Mesendoderm (in vitro differentiated cells): Measurements from ENCODE around the gene COX7A2. TPM values are rescaled to one million over a fixed set of nuclear protein-coding genes. Genes with fewer than 3 reads are reported as not detected.

ENCODE experiments used
- DNase-seq: peaks from one replicate; pipeline ENCODE4 v3.0.0; 2013
- H2AK5ac ChIP-seq: 2 replicates; pipeline ENCODE4 v1.6.1; 2013; ENCODE audit warnings: low read length, inconsistent platforms
- H2BK120ac ChIP-seq: 2 replicates; pipeline ENCODE4 v1.6.1; 2013; ENCODE audit warnings: low read depth, mild to moderate bottlenecking, low read length, moderate library complexity, mixed read lengths
- H2BK15ac ChIP-seq: replicated peaks from 2 replicates; pipeline ENCODE4 v1.6.1; 2013; ENCODE audit warnings: low read depth, mild to moderate bottlenecking, moderate library complexity
- H2BK5ac ChIP-seq: 2 replicates; pipeline ENCODE4 v1.6.1; 2013; ENCODE audit warnings: low read length, inconsistent platforms
- H3K18ac ChIP-seq: 2 replicates; pipeline ENCODE4 v1.6.1; 2013; ENCODE audit warnings: mild to moderate bottlenecking, low read length, mixed read lengths
- H3K23ac ChIP-seq: one replicate; pipeline ENCODE4 v1.6.1; 2013; ENCODE audit warnings: low read length
- H3K27ac ChIP-seq: 2 replicates; pipeline ENCODE4 v1.5.1; 2013; ENCODE audit warnings: low read depth, mild to moderate bottlenecking, inconsistent platforms, low read length, moderate library complexity
- H3K27me3 ChIP-seq: 2 replicates; pipeline ENCODE4 v1.6.1; 2013; ENCODE audit warnings: low read length, control low read depth, mild to moderate bottlenecking, inconsistent platforms; ENCODE audit not compliant: insufficient read depth, poor library complexity
- H3K36me3 ChIP-seq: 2 replicates; pipeline ENCODE4 v1.6.1; 2013; ENCODE audit warnings: low read length, inconsistent platforms; ENCODE audit not compliant: control insufficient read depth, insufficient read depth
- H3K4ac ChIP-seq: one replicate; pipeline ENCODE4 v1.6.1; 2013; ENCODE audit warnings: low read depth, mild to moderate bottlenecking, low read length, moderate library complexity
- H3K4me1 ChIP-seq: 2 replicates; pipeline ENCODE4 v1.6.1; 2013; ENCODE audit warnings: low read depth, low read length, inconsistent platforms; ENCODE audit not compliant: control insufficient read depth
- H3K4me2 ChIP-seq: 2 replicates; pipeline ENCODE4 v1.6.1; 2013; ENCODE audit warnings: low read length
- H3K4me3 ChIP-seq: 2 replicates; pipeline ENCODE4 v1.5.1; 2013; ENCODE audit warnings: mild to moderate bottlenecking, low read length
- H3K56ac ChIP-seq: one replicate; pipeline ENCODE4 v1.6.1; 2013; ENCODE audit warnings: low read length
- H3K79me1 ChIP-seq: 2 replicates; pipeline ENCODE4 v1.6.1; 2013; ENCODE audit warnings: low read length, inconsistent platforms
- H3K79me2 ChIP-seq: 2 replicates; pipeline ENCODE4 v1.6.1; 2013; ENCODE audit warnings: mild to moderate bottlenecking, low read length; ENCODE audit not compliant: control insufficient read depth, insufficient read depth
- H3K9ac ChIP-seq: 2 replicates; pipeline ENCODE4 v1.6.1; 2013; ENCODE audit warnings: low read length, inconsistent platforms
- H4K5ac ChIP-seq: one replicate; pipeline ENCODE4 v1.6.1; 2013; ENCODE audit warnings: low read length
- H4K8ac ChIP-seq: one replicate; pipeline ENCODE4 v1.6.1; 2013; ENCODE audit warnings: low read depth, mild to moderate bottlenecking, control low read depth, low read length, moderate library complexity
- WGBS: extraction: QIAGEN DNeasy Blood & Tissue Kit; methylation state at CpG from one replicate; pipeline ENCODE4 v1.1.7; 2013; ENCODE audit warnings: low lambda C conversion rate, missing lambda C conversion rate; ENCODE audit not compliant: insufficient coverage; ENCODE audit errors: extremely low coverage; 5-methylcytosine and 5-hydroxymethylcytosine counted together
- polyA plus RNA-seq, 2 experiments: library from polyadenylated mRNA; stranded (reverse); fragments of 200-250 nt; gene quantifications; one replicate each; pipeline ENCODE4 v1.2.3, GENCODE V29; 2013

The COX7A2 gene, protein sequence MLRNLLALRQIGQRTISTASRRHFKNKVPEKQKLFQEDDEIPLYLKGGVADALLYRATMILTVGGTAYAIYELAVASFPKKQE
- polyA plus RNA-seq (2013, experiment 1 of 2): 938 TPM
- 911 TPM for polyA plus RNA-seq (2013, experiment 2 of 2)

DNA sequence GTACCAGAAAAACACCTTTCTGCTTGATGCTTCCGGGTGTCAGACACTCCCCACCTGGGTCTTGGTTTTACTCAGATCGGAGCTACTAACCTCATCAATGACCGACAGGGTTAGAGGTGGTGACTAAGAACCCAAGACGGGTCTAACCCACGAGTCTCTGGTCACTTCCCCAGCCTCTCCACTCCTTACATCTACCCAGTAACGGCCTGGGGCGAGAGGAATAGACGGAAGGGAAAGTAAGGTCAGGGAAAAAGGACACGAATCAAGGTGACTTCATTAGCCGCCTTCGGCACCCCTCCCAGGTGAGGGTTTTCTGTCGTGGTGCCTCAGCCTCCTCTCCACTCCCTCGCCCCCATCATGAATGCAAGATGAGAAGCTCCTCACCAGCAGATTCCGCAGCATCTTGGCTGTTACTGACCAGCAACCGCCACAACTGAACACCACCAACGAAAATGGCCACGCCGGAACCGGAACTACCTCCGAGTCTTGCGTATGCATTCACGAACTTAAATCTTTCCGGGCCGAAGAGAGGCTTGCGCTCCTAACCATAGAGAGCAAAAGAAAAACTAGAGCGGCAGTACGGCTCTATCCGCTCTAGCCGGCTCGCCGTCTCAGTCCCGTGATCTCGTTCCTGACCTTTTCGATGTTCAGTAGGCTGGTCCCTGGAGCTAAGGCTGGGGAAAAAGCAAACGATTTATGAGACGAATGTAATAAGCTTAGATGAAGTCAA lies at the start of gene COX7A2:
Gene COX7A2 (minus strand): TSS at position 469 of the 730 bp plus-strand sequence. CDS start 67 bp downstream, at position 402.
- Histone ChIP-seq H3K4me2 (peak within 1 kb of the TSS; percentile 83), H2BK5ac (peak within 1 kb of the TSS; percentile 3), H4K8ac (peak within 1 kb of the TSS; percentile 43), H3K4me3 (peak within 1 kb of the TSS; percentile 93), H3K4ac (peak within 1 kb of the TSS; percentile 5), H2AK5ac (no peak within 1 kb of the TSS), H2BK120ac (no peak within 1 kb of the TSS), H3K4me1 (no peaks in the 10 kb centered on the region), H3K23ac (no peak within 1 kb of the TSS), H3K18ac (peak within 1 kb of the TSS; percentile 78), H3K56ac (peak within 1 kb of the TSS; percentile 88), H2BK15ac (no peak within 1 kb of the TSS), H3K9ac (peak within 1 kb of the TSS; percentile 90), H3K27me3 (no peaks in the 10 kb centered on the region), H3K79me1 (no peaks in the 10 kb centered on the region), H3K27ac (peak within 1 kb of the TSS; percentile 67), H3K36me3 (peaks cover 2% of the 10 kb centered on the region), H3K79me2 (peaks cover 12% of the 10 kb centered on the region), H4K5ac (peak within 1 kb of the TSS; percentile 3)
- peak; percentile 99 for DNase-seq
- WGBS: no CpG with 5 or more reads among the region's 36 CpGs

DNA sequence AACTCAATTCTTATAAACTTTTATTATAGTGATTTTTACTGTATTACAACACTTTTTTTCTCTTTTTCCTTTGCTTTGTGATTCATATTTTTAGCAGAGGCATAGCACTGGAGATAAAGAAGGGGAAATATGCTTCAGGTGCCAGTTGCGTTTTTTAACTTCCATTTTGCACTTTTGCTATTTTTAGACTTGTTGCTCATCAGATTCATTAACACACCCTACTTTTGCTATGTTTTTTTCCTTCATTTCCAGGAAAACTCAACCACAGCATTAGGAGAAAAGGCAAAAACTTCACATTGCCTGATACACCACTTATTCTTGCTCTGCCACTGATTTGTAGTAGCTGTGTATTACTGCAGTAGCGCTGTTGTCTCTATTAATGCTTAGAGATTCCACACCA lies 49.0 kb upstream of the COX7A2 start:
- no peak overlapping the region for H2AK5ac ChIP-seq
- DNase-seq: no peak
- H2BK120ac ChIP-seq: no peak overlapping the region
- H3K9ac ChIP-seq: no peak overlapping the region
- WGBS: no CpG with 5 or more reads among the region's 2 CpGs
- H3K18ac ChIP-seq: no peak overlapping the region
- H2BK15ac ChIP-seq: no peak overlapping the region
- no peak overlapping the region for H4K5ac ChIP-seq
- H3K27me3 ChIP-seq: no peaks in the 10 kb centered on the region
- H4K8ac ChIP-seq: no peak overlapping the region
- H3K23ac ChIP-seq: no peak overlapping the region
- no peaks in the 10 kb centered on the region for H3K79me2 ChIP-seq
- no peak overlapping the region for H3K4me3 ChIP-seq
- no peaks in the 10 kb centered on the region for H3K4me1 ChIP-seq
- no peak overlapping the region for H2BK5ac ChIP-seq
- H3K27ac ChIP-seq: no peak overlapping the region
- no peak overlapping the region for H3K4me2 ChIP-seq
- no peaks in the 10 kb centered on the region for H3K79me1 ChIP-seq
- H3K36me3 ChIP-seq: no peaks in the 10 kb centered on the region
- no peak overlapping the region for H3K56ac ChIP-seq
- no peak overlapping the region for H3K4ac ChIP-seq

DNA sequence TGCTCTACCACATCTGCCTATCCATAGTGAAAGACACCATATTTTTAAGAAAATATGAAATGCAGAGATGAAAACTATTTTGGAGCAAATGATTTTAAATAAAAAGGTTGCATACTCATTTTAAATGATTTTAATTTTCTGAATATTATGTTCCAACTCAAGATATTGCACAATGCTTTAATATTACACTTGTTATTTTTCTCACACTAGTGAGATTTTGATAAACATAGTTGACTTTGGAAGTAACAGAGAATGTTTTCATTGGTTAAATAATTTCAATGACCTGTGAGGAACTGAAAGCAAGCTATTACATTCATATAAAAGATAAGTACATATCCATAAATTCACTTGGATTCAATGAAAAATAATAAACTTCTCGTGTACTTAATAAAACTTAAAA lies 48.1 kb upstream of the COX7A2 start:
- no peak overlapping the region for H3K4me3 ChIP-seq
- H3K4me1 ChIP-seq: no peaks in the 10 kb centered on the region
- no peak overlapping the region for H2BK15ac ChIP-seq
- no peaks in the 10 kb centered on the region for H3K79me2 ChIP-seq
- no peak overlapping the region for H4K8ac ChIP-seq
- H3K4me2 ChIP-seq: no peak overlapping the region
- WGBS: no CpG with 5 or more reads among the region's 1 CpG
- H3K36me3 ChIP-seq: no peaks in the 10 kb centered on the region
- H3K9ac ChIP-seq: no peak overlapping the region
- no peak overlapping the region for H4K5ac ChIP-seq
- no peak overlapping the region for H3K4ac ChIP-seq
- no peaks in the 10 kb centered on the region for H3K27me3 ChIP-seq
- H2AK5ac ChIP-seq: no peak overlapping the region
- DNase-seq: no peak
- H3K27ac ChIP-seq: no peak overlapping the region
- H2BK120ac ChIP-seq: no peak overlapping the region
- no peak overlapping the region for H3K56ac ChIP-seq
- no peaks in the 10 kb centered on the region for H3K79me1 ChIP-seq
- no peak overlapping the region for H3K18ac ChIP-seq
- H2BK5ac ChIP-seq: no peak overlapping the region
- H3K23ac ChIP-seq: no peak overlapping the region

DNA sequence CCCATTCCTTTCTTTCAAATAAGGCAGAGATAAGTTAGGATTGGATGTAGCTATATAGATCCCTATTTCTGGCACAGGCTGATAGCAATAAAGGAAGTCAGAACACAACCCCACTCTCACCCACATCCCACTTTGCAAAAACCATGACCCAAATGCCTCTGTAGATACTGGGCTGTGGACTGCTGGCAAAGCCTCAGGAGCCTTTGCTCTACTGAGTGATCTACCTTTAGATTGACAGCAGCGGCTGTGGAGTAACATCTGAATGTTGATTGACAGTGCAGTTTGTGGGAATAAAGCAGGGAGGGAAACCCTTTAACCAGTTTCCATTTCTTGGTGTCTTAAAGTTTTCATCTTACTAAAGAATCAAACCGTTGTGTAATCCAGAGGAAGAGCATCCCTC lies 47.7 kb upstream of the COX7A2 start:
- Histone ChIP-seq H3K4me3 (no peak overlapping the region), H3K56ac (no peak overlapping the region), H3K79me2 (no peaks in the 10 kb centered on the region), H2BK5ac (no peak overlapping the region), H3K4me1 (no peaks in the 10 kb centered on the region), H4K5ac (no peak overlapping the region), H2BK120ac (no peak overlapping the region), H4K8ac (no peak overlapping the region), H3K79me1 (no peaks in the 10 kb centered on the region), H2AK5ac (no peak overlapping the region), H3K4me2 (no peak overlapping the region), H3K27ac (no peak overlapping the region), H3K4ac (no peak overlapping the region), H3K23ac (no peak overlapping the region), H3K18ac (no peak overlapping the region), H2BK15ac (no peak overlapping the region), H3K9ac (no peak overlapping the region), H3K27me3 (no peaks in the 10 kb centered on the region), H3K36me3 (no peaks in the 10 kb centered on the region)
- WGBS: no CpG with 5 or more reads among the region's 2 CpGs
- DNase-seq: no peak

DNA sequence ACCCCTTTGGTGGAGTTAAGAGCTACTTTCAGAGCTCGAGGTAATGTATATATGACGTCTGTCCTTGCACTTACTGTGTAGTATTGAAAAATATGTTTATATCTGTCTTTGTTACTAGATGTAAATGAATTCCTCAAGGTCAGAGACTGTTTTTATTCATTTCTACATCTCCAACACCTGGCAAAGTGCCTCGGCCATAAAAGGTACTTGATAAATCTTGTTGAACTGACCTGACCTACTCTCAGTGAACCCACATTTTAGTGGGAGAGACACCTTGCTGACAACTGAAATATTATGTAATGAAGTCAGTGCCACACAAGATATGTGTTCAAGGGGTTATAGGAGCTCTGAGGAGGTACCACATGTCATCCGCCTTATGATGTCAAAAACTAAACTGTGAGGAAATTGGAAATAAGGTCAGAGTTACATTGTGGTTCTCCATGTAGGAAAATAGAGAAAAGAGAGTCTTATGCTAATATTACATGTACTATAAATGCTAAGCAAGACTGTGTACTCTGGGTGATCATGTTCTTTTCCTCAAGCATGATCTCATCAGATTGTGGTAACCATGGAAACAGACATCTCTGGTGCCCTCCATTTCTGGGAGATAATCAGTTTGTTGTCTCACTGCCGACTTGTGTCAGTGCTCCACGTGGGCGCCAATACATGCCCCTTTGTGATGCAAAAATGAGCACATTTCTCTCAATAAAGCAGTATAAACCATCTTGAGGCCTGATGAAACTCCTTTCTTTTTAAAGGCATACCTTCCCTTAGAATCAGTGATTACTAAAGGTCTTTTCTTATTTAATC lies 46.7 kb upstream of the COX7A2 start:
- H3K4me2 ChIP-seq: no peak overlapping the region
- H3K27me3 ChIP-seq: no peaks in the 10 kb centered on the region
- no CpG with 5 or more reads among the region's 7 CpGs for WGBS
- H3K79me1 ChIP-seq: no peaks in the 10 kb centered on the region
- peak; percentile 60 for DNase-seq
- H3K4me3 ChIP-seq: no peak overlapping the region
- no peaks in the 10 kb centered on the region for H3K36me3 ChIP-seq
- no peak overlapping the region for H3K18ac ChIP-seq
- H4K5ac ChIP-seq: no peak overlapping the region
- no peak overlapping the region for H3K4ac ChIP-seq
- H3K56ac ChIP-seq: no peak overlapping the region
- H3K23ac ChIP-seq: no peak overlapping the region
- no peaks in the 10 kb centered on the region for H3K79me2 ChIP-seq
- no peaks in the 10 kb centered on the region for H3K4me1 ChIP-seq
- no peak overlapping the region for H2BK120ac ChIP-seq
- H4K8ac ChIP-seq: no peak overlapping the region
- H2BK15ac ChIP-seq: no peak overlapping the region
- H2BK5ac ChIP-seq: no peak overlapping the region
- no peak overlapping the region for H3K9ac ChIP-seq
- H3K27ac ChIP-seq: no peak overlapping the region
- no peak overlapping the region for H2AK5ac ChIP-seq
